HG03571 (cell line): ENCODE measurements around the gene CTDSPL.

Experiments used
- ATAC-seq: cut with Tn5 transposase; IDR thresholded peaks from one replicate; pipeline ENCODE4 v1.9.1; 2021; ENCODE audit not compliant: unreplicated experiment

CTDSPL gene

GRCh38 chr3:37890522-37890921 lies 28.8 kb downstream of the CTDSPL start:
- no peak for ATAC-seq

DNA sequence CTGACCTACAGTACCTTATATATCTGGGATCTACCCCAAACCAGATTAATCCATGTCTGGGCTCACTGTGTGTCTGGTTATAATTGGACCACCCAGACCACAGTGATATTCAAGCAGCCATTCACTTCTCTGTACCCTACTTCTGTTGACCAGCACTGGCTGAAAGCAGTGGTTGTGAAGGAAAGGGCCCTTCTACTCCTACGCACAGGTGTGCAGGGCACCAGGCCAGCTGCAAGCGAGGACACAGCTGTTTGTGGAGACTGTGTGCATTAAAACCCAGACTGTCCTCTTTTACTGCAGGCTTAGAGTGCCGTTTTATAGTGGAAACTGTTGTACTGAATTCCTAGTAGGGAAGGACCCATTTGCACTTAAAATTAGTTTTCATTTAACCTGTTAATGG lies 29.5 kb downstream of the CTDSPL start:
- no peak for ATAC-seq

DNA sequence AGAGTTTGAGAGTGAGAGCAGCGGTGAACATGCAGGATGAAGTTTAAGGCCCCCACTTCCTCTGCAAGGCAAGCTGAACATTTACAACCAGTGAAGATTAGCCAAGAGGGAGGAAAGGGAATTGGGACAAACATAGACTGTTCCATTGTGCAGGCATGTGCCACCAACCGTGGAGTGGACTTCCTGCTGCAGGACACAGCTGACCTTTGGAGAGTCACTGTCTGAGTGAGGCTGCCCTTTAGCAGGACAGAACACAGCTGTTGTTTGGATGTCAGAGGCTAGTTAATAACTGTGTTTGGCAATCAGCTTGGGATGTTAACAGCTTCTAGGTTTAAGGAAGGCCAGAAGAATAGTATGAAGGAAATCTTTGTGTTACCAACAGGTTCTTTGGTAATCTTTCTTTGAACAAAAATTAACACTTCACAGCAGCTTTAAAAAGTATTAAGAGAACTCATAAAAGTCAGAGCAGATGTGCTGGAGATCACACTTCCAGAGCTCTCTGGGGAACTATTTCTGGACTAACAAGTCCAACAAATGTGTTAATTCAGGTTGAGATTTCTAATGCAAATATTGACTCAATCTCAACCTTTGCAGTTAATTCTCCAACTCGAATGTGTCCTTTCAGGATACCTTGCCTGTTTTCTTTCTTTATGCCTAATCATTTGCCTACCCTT lies 31.4 kb downstream of the CTDSPL start:
- ATAC-seq, result no peak

- ATAC-seq, result no peak
These were observed 35.1 kb downstream of the CTDSPL start for GRCh38 chr3:37896827-37897226.

GRCh38 chr3:37897763-37898162 lies 36.1 kb downstream of the CTDSPL start:
- ATAC-seq, result no peak

- ATAC-seq, result no peak
These were observed 36.7 kb downstream of the CTDSPL start for GRCh38 chr3:37898424-37898823.

DNA sequence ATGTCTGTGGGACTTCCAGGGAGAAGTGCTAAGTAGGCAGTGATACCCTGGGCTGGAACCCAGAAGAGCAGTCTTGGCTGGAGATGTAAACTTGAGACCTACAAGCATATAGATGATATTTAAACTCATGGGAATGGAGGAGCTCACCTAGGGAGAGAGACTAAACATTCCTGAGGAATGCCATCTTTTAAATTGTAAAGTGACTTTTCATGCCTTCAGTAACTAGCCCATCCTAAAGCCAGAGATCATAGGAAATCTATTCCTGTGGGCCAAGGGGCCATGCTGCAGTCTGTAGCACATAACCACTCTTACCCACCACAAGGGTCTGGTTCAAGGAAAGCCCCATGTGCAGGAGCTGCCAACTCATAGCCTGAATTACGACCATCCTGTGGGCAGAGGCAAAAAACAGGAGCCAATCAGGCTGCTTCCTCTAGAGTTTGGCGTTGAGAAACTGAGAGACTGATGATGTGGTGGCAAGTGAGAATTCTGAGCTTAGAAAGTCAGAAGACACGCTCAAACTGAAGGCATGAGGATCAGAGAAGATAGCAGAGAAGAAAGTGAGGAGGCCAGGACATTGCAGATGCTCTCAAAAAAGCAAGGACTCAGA lies 37.5 kb downstream of the CTDSPL start:
- ATAC-seq, result no peak

- ATAC-seq, result no peak
These were observed 38.1 kb downstream of the CTDSPL start for GRCh38 chr3:37899711-37900306.

DNA sequence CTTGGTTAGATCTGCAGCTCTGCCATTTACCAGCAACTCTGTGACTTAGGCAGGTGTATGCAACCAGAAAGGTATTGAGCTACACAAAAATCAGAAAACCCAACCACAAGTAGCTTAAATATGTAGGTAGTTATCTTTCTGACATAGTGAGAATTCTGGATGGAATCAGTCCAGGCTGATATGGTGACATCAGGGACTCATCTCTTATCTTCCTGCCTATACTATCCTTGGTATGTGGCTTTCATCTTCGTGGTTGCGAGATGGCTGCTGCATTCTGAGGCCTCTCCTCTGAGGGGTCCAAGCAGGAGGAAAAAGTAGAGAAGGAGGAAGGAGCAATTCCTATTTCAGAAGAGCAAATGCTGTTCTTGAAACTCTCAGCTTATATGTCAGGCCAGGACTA lies 40.0 kb downstream of the CTDSPL start:
- no peak for ATAC-seq

DNA sequence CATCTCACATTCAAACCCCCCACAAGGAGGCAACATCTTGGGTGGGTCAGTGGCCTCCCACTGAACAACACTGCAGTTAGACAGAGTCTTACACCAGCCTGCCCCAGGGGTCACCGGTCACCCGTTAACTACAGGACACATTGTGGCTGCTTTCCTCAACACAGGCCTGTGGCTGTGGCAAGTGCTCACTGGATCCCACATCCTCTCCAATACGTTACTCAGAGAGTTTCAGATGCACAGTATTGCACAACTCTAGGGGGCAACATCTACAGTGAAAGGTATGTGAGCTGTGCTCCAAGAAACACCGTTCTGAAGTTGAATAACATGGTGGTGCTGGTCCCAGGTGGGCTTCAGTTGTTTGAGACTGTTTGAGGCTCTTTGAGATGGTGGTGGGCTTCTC lies 41.0 kb downstream of the CTDSPL start:
- no peak for ATAC-seq

- no peak for ATAC-seq
These were observed 41.6 kb downstream of the CTDSPL start for GRCh38 chr3:37903320-37903719.

- no peak for ATAC-seq
These were observed 42.1 kb downstream of the CTDSPL start for GRCh38 chr3:37903734-37904133.

- ATAC-seq, result no peak
These were observed 42.9 kb downstream of the CTDSPL start for GRCh38 chr3:37904601-37905000.

- no peak for ATAC-seq
These were observed 43.7 kb downstream of the CTDSPL start for GRCh38 chr3:37905346-37905745.

DNA sequence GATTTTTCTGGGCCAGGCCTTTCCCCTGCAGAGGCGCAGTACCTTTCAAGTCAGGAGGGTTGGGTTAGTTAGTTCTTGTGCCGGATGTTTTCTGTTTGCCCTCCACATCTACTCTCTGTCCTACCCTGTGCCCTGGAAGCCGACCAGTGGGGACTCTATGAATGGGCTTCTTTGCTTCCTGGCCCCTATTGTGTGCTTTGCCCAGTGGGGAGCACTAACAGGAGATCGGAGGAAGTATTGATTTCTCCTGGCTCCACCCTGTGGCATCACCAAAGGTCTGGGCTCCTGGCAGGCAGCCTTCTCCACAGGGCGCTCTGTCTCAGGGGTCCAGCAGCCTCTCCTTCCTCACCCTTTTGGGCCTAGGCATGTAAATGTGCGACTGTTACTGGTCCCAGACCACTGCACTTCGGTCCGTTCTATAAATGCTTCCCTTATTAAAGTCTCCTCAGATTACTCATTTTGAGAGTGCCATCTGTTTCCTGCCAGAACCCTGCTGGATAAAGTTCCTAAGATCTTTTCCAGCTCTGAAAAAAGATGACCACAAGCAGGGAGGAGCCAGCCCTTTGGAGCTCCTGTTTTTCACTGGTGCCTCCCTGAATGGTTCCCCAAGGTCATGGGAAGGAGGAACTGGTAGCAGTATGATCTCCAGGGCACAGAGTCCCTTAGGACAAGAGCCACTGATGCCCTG lies 44.5 kb downstream of the CTDSPL start:
- no peak for ATAC-seq

DNA sequence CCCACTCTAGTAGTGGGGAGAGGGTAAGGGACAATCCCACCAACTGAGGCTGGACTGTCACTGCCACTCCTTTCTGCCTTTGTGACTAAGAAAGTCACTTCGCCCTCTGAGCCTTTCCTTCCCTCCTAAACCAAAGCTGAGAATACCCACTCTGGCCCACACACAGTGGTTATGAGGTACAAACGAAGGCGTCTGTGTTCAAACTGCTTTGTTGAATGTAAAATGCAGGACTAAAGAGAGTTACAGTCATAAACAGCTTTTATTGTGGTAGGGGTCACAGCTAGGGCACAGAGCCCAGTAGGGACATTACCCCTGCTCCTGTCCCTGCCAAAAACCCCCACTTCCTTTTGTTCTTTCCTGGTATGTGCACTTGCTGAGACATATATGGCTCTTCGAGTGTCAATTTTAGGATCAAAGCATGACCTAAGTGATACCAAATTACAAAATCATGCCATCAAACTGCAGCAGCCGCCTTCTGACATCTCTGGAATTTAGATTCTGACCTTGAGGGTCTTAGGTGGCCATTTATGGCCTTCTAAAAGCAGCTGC lies 45.1 kb downstream of the CTDSPL start:
- no peak for ATAC-seq

DNA sequence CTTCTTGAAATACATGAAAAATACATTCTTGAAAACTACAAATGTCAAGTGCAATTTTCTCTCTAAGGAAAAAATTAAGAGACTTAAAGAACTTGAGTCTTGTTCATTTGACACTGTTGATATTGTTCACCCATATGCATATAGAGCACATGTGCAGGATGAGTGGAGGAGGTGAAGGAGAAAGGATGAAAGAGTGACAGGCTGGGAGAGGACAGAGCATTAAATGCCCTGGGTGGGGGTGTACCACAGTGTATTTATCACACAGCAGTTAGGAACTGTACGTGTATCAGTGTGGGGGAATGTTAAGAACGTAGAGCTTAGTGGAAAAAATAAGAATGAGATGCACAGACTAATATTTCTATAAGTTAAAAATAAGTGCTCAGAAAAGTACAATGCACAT lies 45.7 kb downstream of the CTDSPL start:
- ATAC-seq, result no peak

- peak; percentile 80 for ATAC-seq
These were observed 46.2 kb downstream of the CTDSPL start for GRCh38 chr3:37907906-37908305.

- no peak for ATAC-seq
These were observed 47.6 kb downstream of the CTDSPL start for GRCh38 chr3:37909067-37909911.

GRCh38 chr3:37910671-37911400 lies 49.2 kb downstream of the CTDSPL start:
- ATAC-seq, result no peak
